Activated CD4-positive, alpha-beta T cell treated with anti-CD3 and anti-CD28 coated beads, Interleukin-2, amount 50 U/mL, for 24 hours (primary cell): Measurements from ENCODE around the gene CLDN14.

ENCODE experiments used
- DNase-seq, 2 donors: peaks; one replicate each; pipeline ENCODE4 v3.0.0-alpha.2; 2020; ENCODE audit warnings: low read depth in 1 of 2, low spot score in 1 of 2

Gene CLDN14, protein sequence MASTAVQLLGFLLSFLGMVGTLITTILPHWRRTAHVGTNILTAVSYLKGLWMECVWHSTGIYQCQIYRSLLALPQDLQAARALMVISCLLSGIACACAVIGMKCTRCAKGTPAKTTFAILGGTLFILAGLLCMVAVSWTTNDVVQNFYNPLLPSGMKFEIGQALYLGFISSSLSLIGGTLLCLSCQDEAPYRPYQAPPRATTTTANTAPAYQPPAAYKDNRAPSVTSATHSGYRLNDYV

DNA sequence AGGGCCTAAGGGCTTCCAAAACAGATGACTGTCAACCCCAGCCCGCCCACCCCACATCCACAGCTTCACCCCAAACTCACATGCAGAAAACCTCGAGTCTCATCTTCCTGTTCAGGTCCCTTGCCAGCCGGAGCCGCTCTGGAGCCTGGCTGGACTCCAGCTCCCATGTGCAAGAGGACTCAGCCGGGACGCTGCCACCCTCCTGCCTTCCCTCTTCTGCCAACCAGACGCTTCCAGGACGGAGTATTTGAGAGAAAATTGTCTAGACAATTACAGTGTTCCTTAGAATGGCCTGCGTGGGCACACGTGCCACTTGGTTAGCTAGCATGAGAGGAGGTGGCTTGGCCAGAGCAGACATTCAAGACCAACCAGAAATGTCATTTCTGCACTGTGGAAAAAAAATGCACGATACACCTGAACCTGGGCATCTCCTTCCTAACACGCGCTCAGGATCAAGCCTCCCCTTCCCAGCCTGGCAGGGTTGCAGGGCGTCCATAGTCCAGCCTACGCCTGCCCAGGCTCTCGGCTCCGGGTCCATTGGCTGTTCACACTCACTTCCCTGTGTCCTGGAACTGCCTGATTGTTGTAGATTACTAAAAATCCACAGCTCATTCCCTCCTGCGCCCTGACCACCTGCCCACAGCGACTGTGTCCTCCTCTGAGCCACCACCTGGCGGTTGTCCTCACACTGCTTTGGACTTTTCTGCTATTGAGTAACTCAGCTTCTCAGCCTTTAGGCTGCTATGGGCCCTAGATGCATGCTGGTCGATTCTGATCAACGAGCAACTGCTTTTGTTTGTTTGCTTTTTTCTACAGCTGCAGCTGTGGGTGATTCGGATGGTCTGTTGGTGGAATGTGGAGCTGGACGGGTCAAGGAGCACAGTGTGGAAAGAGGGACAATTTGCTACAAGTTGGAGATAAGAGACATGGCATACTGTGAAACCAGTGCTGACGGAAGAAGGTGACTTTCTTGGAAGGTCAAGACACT lies at the start of gene CLDN14:
CLDN14 (minus strand) TSS at position 708 of the 988 bp plus-strand sequence. CDS start 18,427 bp downstream, outside the sequence.
- no peak for DNase-seq

DNA sequence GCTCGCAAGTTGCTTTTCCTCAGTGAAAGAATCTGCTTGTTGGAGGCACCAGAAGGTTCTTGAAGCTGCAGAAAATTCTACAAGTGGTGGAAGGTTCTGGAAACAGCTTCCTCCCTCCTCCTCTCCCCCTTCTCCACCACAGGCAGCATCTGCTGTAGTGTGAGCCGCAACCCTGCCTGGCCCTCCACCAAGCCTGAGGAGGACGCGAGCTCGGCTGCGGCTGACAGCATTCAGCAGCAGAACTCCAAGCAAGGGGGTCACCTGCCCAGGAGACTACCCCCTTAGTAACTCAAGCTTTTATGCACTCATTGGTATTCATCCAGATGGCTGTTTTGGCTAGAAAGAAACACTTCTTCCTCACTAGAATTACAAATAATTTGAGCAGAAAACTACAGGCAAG lies 48.8 kb upstream of the CLDN14 start:
- DNase-seq, result no peak

DNA sequence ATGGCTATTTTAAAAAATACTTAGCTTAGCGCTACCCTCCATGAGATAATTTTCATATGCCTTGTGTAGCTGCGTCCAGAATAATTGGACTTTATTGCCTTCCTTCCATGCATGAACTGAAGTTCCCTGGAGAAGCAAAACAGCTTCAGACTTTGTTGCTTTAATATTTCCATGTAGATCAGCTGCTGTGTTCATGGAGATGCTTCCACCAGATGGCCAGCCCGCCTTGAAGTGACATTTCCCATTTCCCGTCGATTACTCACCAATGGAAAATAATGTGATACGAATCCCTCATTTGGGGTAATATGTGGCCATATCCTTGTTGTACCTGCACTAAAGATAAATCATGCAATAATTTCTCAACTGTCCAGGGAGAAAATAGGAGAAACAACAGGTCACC lies 47.4 kb upstream of the CLDN14 start:
- no peak for DNase-seq

DNA sequence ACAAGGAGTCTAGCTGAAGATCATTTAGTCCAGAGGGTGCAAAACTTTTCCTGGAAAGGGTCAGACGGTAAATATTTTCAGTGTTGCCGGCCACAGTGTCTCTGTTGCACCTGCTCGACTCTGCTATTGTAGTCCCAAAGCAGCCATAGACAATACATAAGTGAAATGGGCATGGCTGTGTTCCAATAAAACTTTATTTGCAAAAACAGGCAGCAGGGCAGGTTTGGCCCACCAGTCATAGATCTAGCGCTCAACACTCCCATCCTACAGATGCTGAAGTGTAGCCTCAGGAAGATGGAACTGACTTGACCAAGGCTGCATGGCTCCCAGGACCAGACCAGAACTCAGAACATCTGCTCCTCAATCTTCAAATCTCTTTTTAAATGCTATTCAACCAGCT lies 46.2 kb upstream of the CLDN14 start:
- DNase-seq, result no peak

DNA sequence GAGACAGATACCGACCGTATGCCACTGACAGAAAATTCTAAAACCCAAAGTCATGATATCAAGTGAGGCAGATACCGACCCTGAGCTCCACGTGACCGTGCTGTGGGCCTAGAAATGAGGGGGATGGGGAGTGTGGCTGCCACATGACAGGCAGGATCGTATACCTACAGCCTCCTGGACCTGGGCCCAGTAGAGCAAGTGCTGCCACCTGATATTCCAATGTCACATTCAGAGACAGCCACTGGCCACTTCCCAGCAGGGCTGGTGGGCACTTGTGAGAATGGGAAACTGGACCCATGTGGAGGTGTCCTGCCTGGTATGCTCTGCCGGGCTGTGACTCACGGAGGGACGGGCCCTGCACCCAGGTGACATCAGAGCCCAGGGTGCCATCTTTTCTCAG lies 44.6 kb upstream of the CLDN14 start:
- DNase-seq, result no peak

DNA sequence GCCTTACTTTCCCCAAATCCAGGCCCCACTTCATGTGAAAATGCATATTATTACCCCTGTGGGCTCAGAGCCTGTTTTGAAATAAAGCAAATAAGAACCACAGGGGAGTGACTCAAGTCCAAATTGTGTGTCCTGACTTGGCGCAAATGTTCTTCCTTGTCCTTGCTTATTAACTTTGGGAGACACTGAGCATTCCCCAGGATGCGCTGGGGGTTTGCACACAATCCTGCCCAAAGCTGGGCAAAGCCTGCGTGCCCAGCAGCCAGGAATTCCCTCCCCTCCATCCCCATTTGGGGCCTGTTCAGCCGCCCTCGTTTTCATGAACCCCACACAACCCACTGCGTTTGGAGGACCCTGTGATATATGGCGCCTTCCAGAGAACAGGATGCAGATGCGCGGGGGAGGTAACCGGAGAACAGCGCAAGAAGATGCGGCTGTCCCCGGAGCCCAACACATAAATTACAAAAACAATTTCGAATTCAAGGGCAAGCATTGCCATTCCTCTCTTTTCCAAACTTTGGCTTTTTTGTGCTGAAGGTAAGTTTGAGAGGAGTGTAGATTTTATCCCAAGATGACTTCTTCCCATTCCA lies 42.4 kb upstream of the CLDN14 start:
- DNase-seq, result no peak

DNA sequence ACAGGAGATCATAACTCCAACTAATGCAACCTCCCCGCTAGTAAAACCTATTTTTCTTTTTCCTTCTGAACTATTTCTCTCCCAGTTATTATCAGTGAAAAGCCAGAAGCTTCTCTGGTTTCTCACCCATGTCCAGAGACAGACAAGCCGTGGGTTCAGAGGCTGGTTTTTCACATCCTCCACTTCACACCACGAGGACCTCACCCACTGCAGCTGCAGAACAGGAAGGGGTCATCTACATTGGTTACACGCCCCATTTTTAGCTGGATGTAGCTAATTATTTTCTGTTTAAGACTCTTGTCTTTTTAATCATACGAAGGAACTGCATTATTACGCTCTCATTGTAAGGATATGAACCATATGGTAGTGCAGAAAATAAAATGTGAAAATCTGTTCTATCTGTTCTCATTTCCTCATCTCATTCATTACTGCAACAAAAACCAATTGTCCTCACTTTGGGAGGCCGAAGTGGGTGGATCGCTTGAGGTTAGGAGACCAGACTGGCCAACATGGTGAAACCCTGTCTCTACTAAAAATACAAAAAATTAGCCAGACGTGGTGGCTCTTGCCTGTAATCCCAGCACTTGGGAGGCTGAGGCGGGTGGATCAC lies 39.1 kb upstream of the CLDN14 start:
- no peak for DNase-seq

DNA sequence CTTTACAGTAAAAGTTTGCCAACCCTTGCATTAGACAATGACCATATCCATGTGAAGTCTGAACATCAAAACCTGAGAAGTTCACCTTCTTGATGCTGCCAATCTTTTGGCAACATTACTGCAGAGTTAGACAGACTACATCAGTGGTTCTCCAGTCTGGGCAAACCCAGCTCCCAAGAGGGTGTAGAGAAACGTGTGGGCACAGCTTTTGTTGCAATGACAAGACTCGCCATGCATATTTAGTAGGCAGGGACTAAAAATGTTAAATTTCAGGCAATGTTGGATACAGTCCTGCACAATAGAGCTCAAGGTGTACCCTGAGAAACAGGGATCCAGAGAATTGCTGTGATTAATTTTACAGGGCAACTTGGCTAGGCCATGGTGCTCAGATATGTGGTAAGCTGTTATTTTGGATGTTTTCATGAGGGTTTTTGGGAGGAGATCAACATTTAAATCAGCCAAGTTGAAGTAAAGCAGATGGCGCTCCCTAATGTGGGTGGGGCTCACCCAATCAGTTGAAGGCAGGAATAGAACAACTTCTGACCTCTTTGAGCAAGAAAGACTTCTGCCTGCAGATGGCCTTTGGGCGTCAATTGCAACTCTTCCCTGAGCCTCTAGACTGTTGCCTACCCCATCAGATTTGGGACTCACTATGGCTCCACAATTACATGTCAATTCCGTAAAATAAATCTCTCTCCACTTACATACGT lies 37.6 kb upstream of the CLDN14 start:
- no peak for DNase-seq

DNA sequence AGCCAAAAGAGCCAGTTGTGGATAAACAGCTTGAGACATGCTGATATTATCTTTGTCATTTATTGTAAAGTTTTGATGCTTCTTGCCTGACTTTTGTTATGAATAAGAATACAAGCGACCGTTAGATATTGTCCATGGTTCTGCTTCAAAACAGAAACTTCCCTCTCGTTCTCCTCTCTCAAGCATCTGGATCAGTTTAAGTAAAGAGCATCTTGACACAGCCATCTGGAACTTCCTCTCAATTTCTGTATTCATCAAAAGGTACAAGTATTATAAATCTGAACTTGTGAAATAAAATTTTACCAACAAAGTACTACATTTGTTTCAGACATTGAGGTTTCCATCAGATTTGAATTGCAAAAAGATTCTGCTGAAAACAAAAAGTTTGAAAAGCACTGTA lies 36.4 kb upstream of the CLDN14 start:
- no peak for DNase-seq

DNA sequence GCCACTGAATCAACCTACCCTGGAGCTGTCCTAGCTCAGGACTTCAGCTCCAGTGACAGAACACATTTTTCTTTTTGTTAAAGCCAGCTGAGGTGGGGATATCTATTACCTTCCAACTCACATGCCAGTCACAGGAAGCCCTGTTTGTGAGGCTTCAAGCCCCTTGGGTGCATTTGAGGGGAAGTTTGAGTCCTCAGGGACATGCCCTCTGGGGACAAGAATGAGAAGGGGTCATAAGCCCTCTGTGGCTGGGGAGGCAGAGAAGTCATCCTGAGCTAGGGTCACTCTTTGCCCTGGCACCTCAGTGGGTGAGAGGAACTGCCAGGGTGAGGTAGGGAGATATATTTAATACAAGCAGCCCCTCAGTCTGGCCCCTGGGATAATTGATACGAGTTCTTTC lies 33.5 kb upstream of the CLDN14 start:
- DNase-seq, result no peak

DNA sequence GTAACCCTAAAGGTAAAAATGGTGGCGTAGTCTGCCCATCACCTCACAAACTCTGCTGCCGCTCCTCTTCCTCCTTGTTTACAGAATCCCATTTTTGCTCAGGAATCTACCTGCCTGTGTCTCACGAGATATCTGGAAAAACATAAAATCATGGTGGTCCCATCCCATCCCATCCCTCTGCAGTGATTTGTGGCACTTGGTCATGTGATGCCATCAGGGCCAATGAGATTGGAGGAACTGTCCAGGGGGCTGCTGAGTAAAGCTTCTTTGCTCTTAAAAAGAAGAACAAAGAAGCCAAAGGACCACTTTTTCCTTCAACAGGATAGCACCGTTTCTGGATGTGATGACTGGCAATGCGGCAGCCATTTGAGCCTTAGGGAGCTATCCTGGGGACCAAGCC lies 33.0 kb upstream of the CLDN14 start:
- DNase-seq, result no peak

DNA sequence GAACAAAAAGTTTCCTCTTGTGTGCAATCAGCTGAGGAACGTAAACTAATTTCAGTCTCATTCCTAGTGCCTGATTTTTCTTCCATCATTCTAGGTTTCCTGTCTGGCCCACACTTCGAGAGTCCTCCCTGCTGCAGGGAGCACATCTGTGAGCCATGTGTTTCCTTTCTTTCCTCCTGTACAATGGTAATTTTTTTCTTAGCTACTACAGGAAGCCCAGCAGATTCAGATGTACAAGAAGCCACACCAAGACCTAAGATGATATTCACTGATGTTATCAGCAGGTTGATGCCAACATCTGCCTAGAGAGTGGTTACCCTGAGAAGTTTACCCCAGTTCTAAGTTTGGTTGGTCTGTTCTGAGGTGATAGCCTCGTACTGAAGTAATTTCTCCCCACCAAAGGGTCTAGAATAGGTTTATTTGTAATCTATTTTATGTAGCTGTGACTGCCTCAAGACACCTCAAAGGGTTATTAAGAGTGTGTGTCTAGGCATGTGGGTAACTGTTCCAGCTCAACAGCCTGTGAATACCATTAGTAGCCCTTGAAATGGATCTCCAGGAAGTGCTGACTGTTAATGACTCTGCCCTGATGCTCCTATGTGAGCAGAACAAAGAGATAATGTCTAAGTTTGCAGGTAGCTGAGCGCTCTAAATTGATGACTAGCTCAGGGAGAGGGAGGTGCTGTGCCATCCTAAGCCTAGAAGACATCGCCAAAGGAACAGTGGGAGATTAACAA lies 31.7 kb upstream of the CLDN14 start:
- no peak for DNase-seq

DNA sequence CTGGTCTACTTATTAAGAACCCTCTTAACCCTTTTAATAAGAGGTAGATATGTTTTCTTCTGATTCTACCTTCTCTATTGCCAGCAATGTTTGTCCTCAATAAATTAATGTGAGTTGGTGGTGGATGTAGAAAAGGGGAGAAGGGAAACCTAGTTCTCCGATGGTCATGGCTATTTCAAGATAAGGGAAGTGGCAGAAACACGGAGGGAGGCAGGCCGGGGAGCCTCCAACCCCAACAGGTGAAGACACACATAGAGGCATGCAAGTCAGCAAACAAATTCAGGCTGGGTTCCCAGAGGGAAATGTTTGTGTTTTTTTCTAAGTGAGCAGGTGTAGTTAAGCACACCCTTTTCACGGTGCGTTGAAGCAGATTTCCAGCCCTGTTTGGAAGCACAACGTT lies 31.0 kb upstream of the CLDN14 start:
- DNase-seq, result no peak

DNA sequence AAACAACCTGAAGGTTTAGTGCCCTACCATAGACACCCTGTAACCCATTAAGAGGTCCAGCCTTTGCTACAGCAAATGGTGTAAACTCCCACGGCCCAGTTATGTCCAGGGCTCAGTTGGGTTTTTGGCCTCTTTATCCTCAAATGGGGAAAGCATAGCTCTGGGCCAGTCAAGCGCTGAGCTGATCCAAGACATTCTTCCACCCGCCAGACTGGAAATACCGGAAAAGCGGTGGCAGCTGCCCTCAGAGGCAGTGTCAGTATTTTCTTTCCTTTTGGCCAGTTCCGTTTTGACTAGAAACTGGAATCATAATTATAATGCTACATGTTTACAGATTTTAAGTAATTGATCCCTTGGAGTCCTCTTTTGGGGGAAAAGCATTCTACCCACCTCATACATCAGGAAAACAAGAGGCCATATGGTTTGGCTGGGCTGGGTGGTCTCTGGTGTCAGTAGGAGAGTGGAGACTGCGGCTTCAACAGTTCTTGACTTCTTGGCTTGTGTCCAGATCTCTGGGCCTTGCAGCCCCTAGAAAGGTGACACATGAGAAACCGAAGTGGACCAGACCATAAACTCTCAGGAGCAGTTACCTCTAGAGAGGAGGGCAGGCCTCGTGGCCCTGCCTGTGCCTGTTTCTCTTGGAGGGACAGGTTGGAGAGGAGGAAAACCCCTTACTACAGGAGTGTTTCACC lies 30.2 kb upstream of the CLDN14 start:
- DNase-seq, result no peak

DNA sequence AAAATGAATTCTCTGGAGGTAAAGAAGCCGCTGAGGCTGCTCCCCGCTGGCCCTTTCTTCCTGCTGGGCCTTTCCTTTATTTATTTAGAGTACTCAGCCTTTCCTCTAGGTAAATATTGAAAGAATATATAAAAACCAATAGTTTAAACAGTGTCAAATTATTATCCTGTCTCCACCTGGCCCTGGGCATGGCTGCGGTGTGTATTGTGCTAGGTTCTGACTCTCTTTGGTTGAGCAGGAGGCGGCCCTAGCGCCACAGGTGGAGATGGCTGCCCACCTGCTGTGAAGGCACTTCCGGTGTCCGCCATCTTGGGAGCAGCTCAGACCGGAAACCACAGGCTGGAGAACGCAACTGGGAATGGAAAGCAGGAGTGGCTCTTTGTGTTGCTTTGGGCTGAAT lies 29.0 kb upstream of the CLDN14 start:
- DNase-seq, result no peak

DNA sequence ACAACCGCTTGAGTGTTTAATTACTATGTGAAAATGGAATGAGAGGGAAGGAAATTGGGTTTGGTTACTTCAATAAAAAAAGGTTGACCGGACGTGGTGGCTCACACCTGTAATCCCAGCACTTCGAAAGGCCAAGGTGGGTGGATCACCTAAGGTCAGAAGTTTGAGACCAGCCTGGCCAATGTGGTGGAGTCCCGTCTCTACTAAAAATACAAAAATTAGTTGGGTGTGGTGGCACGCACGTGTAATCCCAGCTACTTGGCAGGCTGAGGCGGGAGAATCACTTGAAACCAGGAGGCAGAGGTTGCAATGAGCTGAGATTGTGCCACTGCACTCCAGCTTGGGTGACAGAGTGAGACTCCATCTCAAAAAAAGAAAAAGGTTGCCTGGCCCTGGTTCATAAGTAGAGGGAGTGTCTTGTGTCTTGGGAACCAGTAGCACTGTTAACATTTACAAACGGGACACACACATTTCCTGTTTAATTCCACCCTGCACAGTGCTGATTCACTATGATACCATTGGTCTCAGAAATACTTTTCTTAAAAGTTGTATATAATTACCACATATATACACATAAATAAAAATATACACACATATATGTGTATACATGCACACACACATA lies 27.6 kb upstream of the CLDN14 start:
- DNase-seq, result no peak

DNA sequence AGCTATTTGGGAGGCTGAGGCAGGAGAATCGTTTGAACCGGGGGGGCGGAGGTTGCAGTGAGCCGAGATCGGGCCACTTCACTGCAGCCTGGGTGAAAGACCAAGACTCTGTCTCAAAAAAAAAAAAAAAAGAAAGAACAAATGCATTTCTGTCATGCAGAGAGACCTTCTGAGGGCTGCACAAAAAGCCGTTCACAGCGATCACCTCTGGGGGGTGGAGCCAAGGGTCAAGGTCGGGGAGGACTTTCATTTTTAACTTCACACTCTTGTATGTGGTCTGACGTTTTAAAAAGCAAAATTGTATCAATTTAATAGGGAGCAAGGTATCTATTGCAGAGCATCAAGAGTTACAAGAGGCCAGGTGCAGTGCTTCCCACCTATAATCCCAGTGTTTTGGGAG lies 26.6 kb upstream of the CLDN14 start:
- DNase-seq, result no peak

DNA sequence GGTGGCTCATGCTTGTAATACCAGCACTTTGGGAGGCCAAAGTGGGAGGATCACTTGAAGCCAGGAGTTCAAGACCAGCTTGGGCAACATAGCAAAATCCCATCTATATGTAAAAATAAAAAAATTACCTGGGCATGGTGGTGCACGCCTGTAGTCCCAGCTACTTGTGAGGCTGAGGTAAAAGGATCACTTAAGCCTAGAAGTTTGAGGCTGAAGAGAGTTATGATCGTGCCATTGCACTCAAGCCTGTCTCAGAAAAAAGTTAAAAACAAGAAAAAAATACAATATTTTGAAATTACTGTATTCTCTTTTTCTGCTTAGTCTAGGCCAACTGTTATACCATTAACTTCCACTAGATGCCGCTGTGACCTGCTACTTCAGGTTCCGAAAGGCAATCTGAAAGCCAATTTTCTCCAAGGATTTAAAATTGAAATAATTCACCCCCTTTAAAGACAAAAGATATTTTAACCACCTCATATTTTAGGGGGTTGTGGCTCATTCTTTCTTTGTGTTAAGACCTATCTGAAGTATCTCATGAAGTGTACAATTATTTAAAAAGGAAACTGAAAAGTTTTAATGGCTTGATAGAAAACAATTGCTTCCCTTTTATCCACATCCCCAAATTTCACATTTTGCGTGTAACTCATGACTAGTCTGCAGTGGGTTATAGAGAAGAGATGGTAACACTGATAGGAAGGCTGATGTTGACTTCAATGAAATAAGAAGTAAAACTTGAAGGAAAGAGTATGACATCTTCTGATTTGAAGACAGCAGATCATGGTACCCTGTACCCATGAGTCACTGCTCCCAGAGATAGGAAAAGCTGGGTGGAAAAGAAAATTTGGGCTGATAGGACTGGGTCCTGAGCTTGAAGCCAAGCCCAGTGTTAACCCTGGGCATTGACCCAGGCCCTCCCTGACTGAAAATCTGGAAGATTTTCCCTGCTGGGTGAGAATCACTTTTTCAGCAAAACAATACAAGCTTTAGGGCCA lies 24.4 kb upstream of the CLDN14 start:
- DNase-seq, result peak in 1 of 2 donors; percentile 39
